Trophoblast cell (in vitro differentiated cells and primary cell): ENCODE measurements around the gene DIAPH3.

Experiments
- DNase-seq, 2 donors: peaks; one replicate each; pipeline ENCODE4 v3.0.0-alpha.2; 2016
- H2AFZ ChIP-seq: 2 replicates; pipeline ENCODE4 v1.6.1; 2013; ENCODE audit warnings: low read length, moderate library complexity, mild to moderate bottlenecking; ENCODE audit not compliant: insufficient read depth, poor library complexity
- H2AK5ac ChIP-seq: 2 replicates; pipeline ENCODE4 v1.6.1; 2013; ENCODE audit warnings: mild to moderate bottlenecking, low read length
- H2BK120ac ChIP-seq: 2 replicates; pipeline ENCODE4 v1.6.1; 2013; ENCODE audit warnings: low read length, mild to moderate bottlenecking, moderate library complexity; ENCODE audit not compliant: insufficient read depth, poor library complexity
- H2BK12ac ChIP-seq: 2 replicates; pipeline ENCODE4 v1.6.1; 2013; ENCODE audit warnings: mild to moderate bottlenecking, low read length, moderate library complexity
- H2BK5ac ChIP-seq: 2 replicates; pipeline ENCODE4 v1.6.1; 2013; ENCODE audit warnings: low read length, low read depth, moderate library complexity, mild to moderate bottlenecking; ENCODE audit not compliant: poor library complexity
- H3K14ac ChIP-seq: 2 replicates; pipeline ENCODE4 v1.6.1; 2013; ENCODE audit warnings: mild to moderate bottlenecking, low read length
- H3K18ac ChIP-seq: 2 replicates; pipeline ENCODE4 v1.6.1; 2013; ENCODE audit warnings: mild to moderate bottlenecking, low read length
- H3K23ac ChIP-seq: 2 replicates; pipeline ENCODE4 v1.6.1; 2013; ENCODE audit warnings: low read length
- H3K27ac ChIP-seq: 2 replicates; pipeline ENCODE4 v1.5.1; 2013; ENCODE audit warnings: low read depth, mild to moderate bottlenecking, inconsistent platforms, low read length, moderate library complexity
- H3K27me3 ChIP-seq: 2 replicates; pipeline ENCODE4 v1.6.1; 2013; ENCODE audit warnings: inconsistent platforms, mild to moderate bottlenecking, low read length, moderate library complexity; ENCODE audit not compliant: insufficient read depth
- H3K36me3 ChIP-seq, 2 experiments: 1 replicate in 1 of 2; 2 replicates in 1 of 2; pipeline ENCODE4 v1.6.1; 2013; ENCODE audit warnings: low read length in 2 of 2, mild to moderate bottlenecking in 2 of 2, moderate library complexity in 1 of 2; ENCODE audit not compliant: insufficient read depth in 2 of 2, control insufficient read depth in 1 of 2
- H3K4ac ChIP-seq: 2 replicates; pipeline ENCODE4 v1.6.1; 2013; ENCODE audit warnings: low read depth, mild to moderate bottlenecking, low read length, moderate library complexity
- H3K4me1 ChIP-seq, 2 experiments: 1 replicate in 1 of 2; 2 replicates in 1 of 2; pipeline ENCODE4 v1.6.1; 2013; ENCODE audit warnings: low read length in 2 of 2, mild to moderate bottlenecking in 2 of 2, moderate library complexity in 1 of 2; ENCODE audit not compliant: insufficient read depth in 2 of 2, control insufficient read depth in 1 of 2
- H3K4me2 ChIP-seq: 2 replicates; pipeline ENCODE4 v1.6.1; 2013; ENCODE audit warnings: inconsistent platforms, mild to moderate bottlenecking, low read length, moderate library complexity
- H3K4me3 ChIP-seq: 2 replicates; pipeline ENCODE4 v1.5.1; 2013; ENCODE audit warnings: mild to moderate bottlenecking, low read depth, low read length, inconsistent platforms
- H3K79me1 ChIP-seq: one replicate; pipeline ENCODE4 v1.6.1; 2013; ENCODE audit warnings: low read length
- H3K79me2 ChIP-seq: 2 replicates; pipeline ENCODE4 v1.6.1; 2013; ENCODE audit warnings: low read length, mild to moderate bottlenecking; ENCODE audit not compliant: control insufficient read depth, insufficient read depth, poor library complexity
- H3K9ac ChIP-seq: 2 replicates; pipeline ENCODE4 v1.6.1; 2013; ENCODE audit warnings: mild to moderate bottlenecking, low read length
- H3K9me3 ChIP-seq: 2 replicates; pipeline ENCODE4 v1.6.1; 2013; ENCODE audit warnings: low read depth, mild to moderate bottlenecking, control low read depth, inconsistent platforms, low read length; ENCODE audit not compliant: insufficient read depth
- H4K12ac ChIP-seq: 2 replicates; pipeline ENCODE4 v1.6.1; 2013; ENCODE audit warnings: low read depth, mild to moderate bottlenecking, low read length, moderate library complexity
- H4K8ac ChIP-seq: 2 replicates; pipeline ENCODE4 v1.6.1; 2013; ENCODE audit warnings: low read depth, mild to moderate bottlenecking, low read length, moderate library complexity
- H4K91ac ChIP-seq: one replicate; pipeline ENCODE4 v1.6.1; 2013; ENCODE audit warnings: low read depth, mild to moderate bottlenecking, low read length, moderate library complexity
- WGBS: extraction: QIAGEN DNeasy Blood & Tissue Kit; methylation state at CpG from one replicate; pipeline ENCODE4 v1.1.7; 2013; ENCODE audit warnings: missing lambda C conversion rate; ENCODE audit not compliant: insufficient read length, insufficient coverage; ENCODE audit errors: extremely low coverage; 5-methylcytosine and 5-hydroxymethylcytosine counted together

The DIAPH3 gene

GRCh38 chr13:59643364-59643841 is 520.3 kb downstream of the DIAPH3 start:
- no CpG with 5 or more reads among the region's 6 CpGs for WGBS
- no peak overlapping the region for H3K18ac ChIP-seq

GRCh38 chr13:59641817-59642216 is 521.9 kb downstream of the DIAPH3 start:
- H3K18ac ChIP-seq, result no peak overlapping the region
- H4K8ac ChIP-seq, result no peak overlapping the region
- no peak overlapping the region for H4K91ac ChIP-seq
- H2AK5ac ChIP-seq, result no peak overlapping the region
- H3K4me3 ChIP-seq, result no peak overlapping the region
- peaks cover 3% of the 10 kb centered on the region for H3K79me1 ChIP-seq
- no peak overlapping the region for H2AFZ ChIP-seq
- H3K9me3 ChIP-seq, result no peaks in the 10 kb centered on the region
- no peaks in the 10 kb centered on the region for H3K27me3 ChIP-seq
- H3K36me3 ChIP-seq, result no peaks in the 10 kb centered on the region
- H3K27ac ChIP-seq, result no peak overlapping the region
- H3K9ac ChIP-seq, result no peak overlapping the region
- no peak overlapping the region for H2BK120ac ChIP-seq
- H3K4me1 ChIP-seq, result peaks cover 0 to 13% of the 10 kb centered on the region in 2 experiments
- H3K23ac ChIP-seq, result no peak overlapping the region
- H3K4ac ChIP-seq, result no peak overlapping the region
- no peak overlapping the region for H4K12ac ChIP-seq
- peak in 1 of 2 donors; percentile 10 for DNase-seq
- WGBS, result no CpG with 5 or more reads among the region's 1 CpG
- H3K4me2 ChIP-seq, result no peak overlapping the region
- H3K14ac ChIP-seq, result no peak overlapping the region
- no peak overlapping the region for H2BK12ac ChIP-seq
- no peaks in the 10 kb centered on the region for H3K79me2 ChIP-seq
- no peak overlapping the region for H2BK5ac ChIP-seq

More at GRCh38 chr13:59643364-59643841, 520.3 kb downstream of the DIAPH3 start:
- peaks cover 3% of the 10 kb centered on the region for H3K79me1 ChIP-seq
- H3K4ac ChIP-seq, result no peak overlapping the region
- no peak for DNase-seq
- no peaks in the 10 kb centered on the region for H3K9me3 ChIP-seq
- no peak overlapping the region for H3K14ac ChIP-seq
- H3K36me3 ChIP-seq, result no peaks in the 10 kb centered on the region
- no peak overlapping the region for H2BK12ac ChIP-seq
- no peak overlapping the region for H3K23ac ChIP-seq
- no peak overlapping the region for H3K4me2 ChIP-seq
- H4K8ac ChIP-seq, result no peak overlapping the region
- H2BK120ac ChIP-seq, result no peak overlapping the region
- no peak overlapping the region for H2AK5ac ChIP-seq
- peaks cover 0 to 13% of the 10 kb centered on the region in 2 experiments for H3K4me1 ChIP-seq
- no peak overlapping the region for H4K91ac ChIP-seq
- no peak overlapping the region for H2AFZ ChIP-seq
- no peak overlapping the region for H3K27ac ChIP-seq
- no peak overlapping the region for H3K9ac ChIP-seq
- no peaks in the 10 kb centered on the region for H3K27me3 ChIP-seq
- H4K12ac ChIP-seq, result no peak overlapping the region
- no peak overlapping the region for H3K4me3 ChIP-seq
- no peak overlapping the region for H2BK5ac ChIP-seq
- no peaks in the 10 kb centered on the region for H3K79me2 ChIP-seq

- H3K14ac ChIP-seq, result no peak overlapping the region
- H3K9ac ChIP-seq, result no peak overlapping the region
- H2AK5ac ChIP-seq, result no peak overlapping the region
- H2BK5ac ChIP-seq, result no peak overlapping the region
- H4K12ac ChIP-seq, result no peak overlapping the region
- H3K79me2 ChIP-seq, result no peaks in the 10 kb centered on the region
- peaks cover 3% of the 10 kb centered on the region for H3K79me1 ChIP-seq
- H3K4ac ChIP-seq, result no peak overlapping the region
- no peak overlapping the region for H2BK120ac ChIP-seq
- H3K18ac ChIP-seq, result no peak overlapping the region
- no peak for DNase-seq
- no peak overlapping the region for H4K8ac ChIP-seq
- H2BK12ac ChIP-seq, result no peak overlapping the region
- H3K36me3 ChIP-seq, result no peaks in the 10 kb centered on the region
- H3K27me3 ChIP-seq, result no peaks in the 10 kb centered on the region
- H3K23ac ChIP-seq, result no peak overlapping the region
- no CpG with 5 or more reads among the region's 3 CpGs for WGBS
- peaks cover 0 to 13% of the 10 kb centered on the region in 2 experiments for H3K4me1 ChIP-seq
- H3K9me3 ChIP-seq, result no peaks in the 10 kb centered on the region
- no peak overlapping the region for H4K91ac ChIP-seq
- no peak overlapping the region for H2AFZ ChIP-seq
- H3K4me2 ChIP-seq, result no peak overlapping the region
- no peak overlapping the region for H3K4me3 ChIP-seq
- no peak overlapping the region for H3K27ac ChIP-seq
Observed at GRCh38 chr13:59641261-59641660, 522.5 kb downstream of the DIAPH3 start.

- H2BK12ac ChIP-seq, result no peak overlapping the region
- no peak overlapping the region for H4K12ac ChIP-seq
- H4K8ac ChIP-seq, result no peak overlapping the region
- no peak overlapping the region for H3K4ac ChIP-seq
- no peak overlapping the region for H4K91ac ChIP-seq
- H3K18ac ChIP-seq, result no peak overlapping the region
- no peak overlapping the region for H2BK5ac ChIP-seq
- no peak overlapping the region for H2AFZ ChIP-seq
- no peak overlapping the region for H3K4me2 ChIP-seq
- H3K36me3 ChIP-seq, result no peaks in the 10 kb centered on the region
- no peak overlapping the region for H3K9ac ChIP-seq
- no peak overlapping the region for H2BK120ac ChIP-seq
- H3K79me1 ChIP-seq, result no peaks in the 10 kb centered on the region
- peaks cover 2 to 6% of the 10 kb centered on the region in 2 experiments for H3K4me1 ChIP-seq
- no peaks in the 10 kb centered on the region for H3K9me3 ChIP-seq
- DNase-seq, result no peak
- H3K27me3 ChIP-seq, result no peaks in the 10 kb centered on the region
- H3K14ac ChIP-seq, result no peak overlapping the region
- no peak overlapping the region for H3K27ac ChIP-seq
- no peak overlapping the region for H2AK5ac ChIP-seq
- no peak overlapping the region for H3K4me3 ChIP-seq
- no peak overlapping the region for H3K23ac ChIP-seq
- no peaks in the 10 kb centered on the region for H3K79me2 ChIP-seq
- no CpG with 5 or more reads among the region's 1 CpG for WGBS
Observed at GRCh38 chr13:59638404-59638803, 525.3 kb downstream of the DIAPH3 start.
